ENCODE data around the gene EHD3.

Gene EHD3

DNA sequence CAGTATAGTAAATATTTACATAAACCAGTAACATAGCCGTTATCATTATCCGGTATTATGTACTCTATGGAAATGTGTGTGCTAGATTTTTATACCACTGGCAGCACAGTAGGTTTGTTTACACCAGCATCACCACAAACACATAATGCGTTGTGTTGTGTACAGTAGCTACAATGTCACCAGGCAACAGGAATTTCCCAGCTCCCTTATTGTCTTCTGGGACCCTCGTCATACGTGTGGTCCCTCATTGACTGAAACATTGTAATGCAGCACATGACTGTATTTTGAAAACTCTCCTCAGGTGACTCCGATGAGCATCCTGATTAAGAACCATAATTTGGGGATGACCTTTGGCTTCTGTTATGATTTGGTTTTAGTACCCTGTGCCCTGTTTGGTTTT lies 31.3 kb downstream of the EHD3 start:
- TF ChIP-seq ELF4 (IDR thresholded peaks at IDR 0.05) (no peak), FOXM1 (IDR thresholded peaks at IDR 0.05; ENCODE audit: borderline replicate concordance) (no peak), ARNT (IDR thresholded peaks at IDR 0.05) (no peak), LEF1 (IDR thresholded peaks at IDR 0.05; ENCODE audit: borderline replicate concordance) (no peak), ZNF384 (IDR thresholded peaks at IDR 0.05) (no peak), L3MBTL2 (conservative IDR thresholded peaks at IDR 0.05) (no peak), FOXA1 (IDR thresholded peaks at IDR 0.05) (no peak), NFRKB (IDR thresholded peaks at IDR 0.05) (no peak), CTBP1 (IDR thresholded peaks at IDR 0.05; ENCODE audit: borderline replicate concordance) (no peak), SP1 (IDR thresholded peaks at IDR 0.05) (no peak), TARDBP (IDR thresholded peaks at IDR 0.05) (no peak), HDGF (IDR thresholded peaks at IDR 0.05; ENCODE audit: borderline replicate concordance) (no peak), BHLHE40 (IDR thresholded peaks at IDR 0.05; ENCODE audit: borderline replicate concordance) (no peak), FOXK2 (IDR thresholded peaks at IDR 0.05) (no peak), SUZ12 (IDR thresholded peaks at IDR 0.05) (no peak)
- TF ChIP-seq, protein P1, sequence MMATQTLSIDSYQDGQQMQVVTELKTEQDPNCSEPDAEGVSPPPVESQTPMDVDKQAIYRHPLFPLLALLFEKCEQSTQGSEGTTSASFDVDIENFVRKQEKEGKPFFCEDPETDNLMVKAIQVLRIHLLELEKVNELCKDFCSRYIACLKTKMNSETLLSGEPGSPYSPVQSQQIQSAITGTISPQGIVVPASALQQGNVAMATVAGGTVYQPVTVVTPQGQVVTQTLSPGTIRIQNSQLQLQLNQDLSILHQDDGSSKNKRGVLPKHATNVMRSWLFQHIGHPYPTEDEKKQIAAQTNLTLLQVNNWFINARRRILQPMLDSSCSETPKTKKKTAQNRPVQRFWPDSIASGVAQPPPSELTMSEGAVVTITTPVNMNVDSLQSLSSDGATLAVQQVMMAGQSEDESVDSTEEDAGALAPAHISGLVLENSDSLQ (IDR thresholded peaks at IDR 0.05), result no peak
- DNase-seq (ENCODE audit: extremely low spot score), result no peak
- CTCF ChIA-PET, result no interaction called here
- POLR2A ChIA-PET, result no interaction called here

DNA sequence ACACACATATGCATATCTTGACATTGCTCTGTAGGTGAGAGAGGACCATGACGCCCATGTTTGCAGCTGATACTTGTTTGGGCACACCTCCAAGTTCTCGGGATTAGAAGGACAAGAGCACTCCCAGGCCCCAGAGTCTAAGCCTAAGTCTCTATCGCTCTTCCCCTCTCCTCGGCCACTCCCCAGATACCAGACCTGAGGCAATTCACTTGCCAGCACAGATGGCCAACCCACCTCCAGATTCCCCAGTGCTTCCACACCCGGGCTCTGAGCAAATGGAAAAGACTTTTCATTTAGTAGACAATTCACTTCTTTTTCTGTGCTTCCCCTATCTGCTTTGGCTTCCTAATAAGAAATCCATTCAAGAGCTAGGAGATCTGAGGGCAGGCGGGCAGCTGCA lies 32.9 kb downstream of the EHD3 start:
- TF ChIP-seq FOXA1 (IDR thresholded peaks at IDR 0.05), result no peak
- TF ChIP-seq SUZ12 (IDR thresholded peaks at IDR 0.05), result no peak
- TF ChIP-seq SP1 (IDR thresholded peaks at IDR 0.05), result no peak
- TF ChIP-seq FOXK2 (IDR thresholded peaks at IDR 0.05), result no peak
- no peak for TF ChIP-seq TARDBP (IDR thresholded peaks at IDR 0.05)
- no peak for TF ChIP-seq ARNT (IDR thresholded peaks at IDR 0.05)
- no peak for TF ChIP-seq ZNF384 (IDR thresholded peaks at IDR 0.05)
- TF ChIP-seq BHLHE40 (IDR thresholded peaks at IDR 0.05; ENCODE audit: borderline replicate concordance), result no peak
- no peak for TF ChIP-seq LEF1 (IDR thresholded peaks at IDR 0.05; ENCODE audit: borderline replicate concordance)
- TF ChIP-seq ELF4 (IDR thresholded peaks at IDR 0.05), result no peak
- no peak for DNase-seq (ENCODE audit: extremely low spot score)
- ChIA-PET CTCF (no interaction called here), POLR2A (no interaction called here)

DNA sequence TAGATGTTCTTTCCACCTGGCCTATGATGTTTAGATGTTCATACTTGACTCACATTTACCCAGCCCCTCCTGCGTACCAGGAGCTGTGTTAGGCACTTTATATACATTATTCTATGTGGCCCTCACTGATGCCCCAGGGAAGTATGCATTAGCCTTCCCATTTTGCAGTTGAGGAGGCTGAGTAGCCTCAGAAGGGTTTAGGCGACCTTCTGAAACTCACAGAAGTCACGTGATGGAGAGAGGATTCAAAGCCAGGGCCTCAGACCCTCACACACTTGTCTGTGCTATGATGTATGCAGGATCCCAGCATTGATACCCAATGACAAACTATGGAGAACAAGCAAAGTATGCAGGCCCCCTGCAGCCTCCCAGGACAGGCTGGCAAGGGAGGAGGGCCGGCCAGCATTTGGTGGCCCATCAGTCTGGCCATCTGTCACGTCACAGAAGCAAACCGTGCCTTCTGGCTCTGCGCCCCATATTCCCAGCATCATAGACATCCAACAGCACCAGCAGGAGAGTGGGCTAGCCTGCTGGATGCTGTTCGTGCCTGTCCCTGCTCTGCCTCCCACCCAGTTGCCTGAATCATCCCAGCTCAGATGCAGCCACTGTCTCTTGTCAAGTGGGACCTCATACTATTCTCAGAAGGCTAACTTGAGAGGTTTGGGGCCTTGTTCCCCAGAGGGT lies 33.6 kb downstream of the EHD3 start:
- no peak for DNase-seq (ENCODE audit: extremely low spot score)
- ChIA-PET POLR2A (no interaction called here), CTCF (no interaction called here)
- TF ChIP-seq ZNF384 (IDR thresholded peaks at IDR 0.05) (no peak), BHLHE40 (IDR thresholded peaks at IDR 0.05; ENCODE audit: borderline replicate concordance) (no peak), NFRKB (IDR thresholded peaks at IDR 0.05) (no peak), FOXK2 (IDR thresholded peaks at IDR 0.05) (no peak), FOXA1 (IDR thresholded peaks at IDR 0.05) (no peak), TARDBP (IDR thresholded peaks at IDR 0.05) (no peak), SUZ12 (IDR thresholded peaks at IDR 0.05) (no peak), LEF1 (IDR thresholded peaks at IDR 0.05; ENCODE audit: borderline replicate concordance) (no peak)

DNA sequence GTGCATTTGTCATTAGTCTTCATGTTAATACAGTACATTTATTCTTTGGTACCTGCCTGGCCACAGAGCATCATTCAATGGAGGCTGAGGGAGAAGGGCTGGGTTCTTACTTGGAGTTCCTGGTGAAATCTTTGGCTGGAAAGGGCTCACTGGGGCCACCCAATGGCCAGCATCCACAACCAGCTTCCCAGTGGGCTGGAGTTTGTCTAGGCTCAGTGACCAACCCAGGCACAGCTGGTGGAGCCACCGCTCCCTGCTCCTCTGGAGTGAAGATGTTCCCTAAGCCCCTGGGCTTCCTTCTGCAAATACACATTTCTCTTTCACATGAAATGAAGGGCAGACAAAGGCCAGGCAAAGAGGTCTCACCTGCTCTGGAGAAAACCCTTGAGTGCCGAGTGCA lies 34.4 kb downstream of the EHD3 start:
- ChIA-PET POLR2A (no interaction called here), CTCF (no interaction called here)
- no peak for DNase-seq (ENCODE audit: extremely low spot score)
- no peak for TF ChIP-seq BHLHE40 (IDR thresholded peaks at IDR 0.05; ENCODE audit: borderline replicate concordance)
- no peak for TF ChIP-seq L3MBTL2 (conservative IDR thresholded peaks at IDR 0.05)
- no peak for TF ChIP-seq NFRKB (IDR thresholded peaks at IDR 0.05)
- TF ChIP-seq, protein P1 (IDR thresholded peaks at IDR 0.05), result no peak
- TF ChIP-seq FOXK2 (IDR thresholded peaks at IDR 0.05), result no peak
- TF ChIP-seq SP1 (IDR thresholded peaks at IDR 0.05), result no peak
- TF ChIP-seq CTBP1 (IDR thresholded peaks at IDR 0.05; ENCODE audit: borderline replicate concordance), result no peak
- TF ChIP-seq ARNT (IDR thresholded peaks at IDR 0.05), result no peak
- TF ChIP-seq FOXA1 (IDR thresholded peaks at IDR 0.05), result no peak
- TF ChIP-seq TARDBP (IDR thresholded peaks at IDR 0.05), result no peak
- TF ChIP-seq FOXM1 (IDR thresholded peaks at IDR 0.05; ENCODE audit: borderline replicate concordance), result no peak
- no peak for TF ChIP-seq ELF4 (IDR thresholded peaks at IDR 0.05)
- TF ChIP-seq LEF1 (IDR thresholded peaks at IDR 0.05; ENCODE audit: borderline replicate concordance), result no peak
- no peak for TF ChIP-seq SUZ12 (IDR thresholded peaks at IDR 0.05)
- TF ChIP-seq ZNF384 (IDR thresholded peaks at IDR 0.05), result no peak
- no peak for TF ChIP-seq HDGF (IDR thresholded peaks at IDR 0.05; ENCODE audit: borderline replicate concordance)

DNA sequence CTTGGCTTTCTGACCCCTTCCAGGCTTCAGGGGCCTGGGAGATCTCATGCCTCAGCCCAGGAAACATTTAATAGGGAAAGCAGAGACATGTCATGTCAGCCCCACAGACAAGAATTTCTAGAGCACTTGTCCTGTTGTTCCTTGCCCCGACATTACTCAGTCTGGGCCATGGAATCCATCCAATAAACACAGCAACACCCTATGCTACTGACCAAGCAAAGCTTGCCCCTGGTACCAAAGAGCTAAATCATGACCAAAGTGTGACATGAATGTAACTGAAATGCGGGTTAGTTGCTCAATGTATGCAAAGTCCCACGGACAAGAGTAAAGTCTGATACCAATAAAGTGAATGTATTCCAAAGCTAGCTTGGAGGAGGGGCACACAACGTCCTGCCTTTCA lies 35.1 kb downstream of the EHD3 start:
- ChIA-PET POLR2A (no interaction called here), CTCF (no interaction called here)
- no peak for DNase-seq (ENCODE audit: extremely low spot score)
- TF ChIP-seq FOXK2 (IDR thresholded peaks at IDR 0.05), result no peak
- no peak for TF ChIP-seq ZNF384 (IDR thresholded peaks at IDR 0.05)

DNA sequence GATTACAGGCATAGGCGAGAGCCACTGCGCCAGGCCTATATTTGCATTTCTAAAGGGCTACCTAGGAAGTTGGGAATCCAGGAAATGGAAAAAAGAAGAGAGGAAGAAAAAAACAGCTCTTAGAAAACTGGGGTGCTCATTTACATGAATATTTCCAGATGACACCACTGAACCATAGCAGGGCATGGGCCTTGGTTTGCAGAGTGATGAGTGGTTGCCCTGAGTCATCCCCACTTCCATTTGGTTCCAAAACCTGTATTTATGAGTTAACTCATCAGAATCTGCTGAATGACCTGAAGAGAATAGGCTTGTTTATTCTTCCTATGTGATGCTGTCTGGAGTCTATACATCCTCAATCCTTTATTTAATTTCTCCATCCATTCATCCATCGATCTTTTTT lies 36.2 kb downstream of the EHD3 start:
- ChIA-PET POLR2A (no interaction called here), CTCF (no interaction called here)
- no peak for TF ChIP-seq LEF1 (IDR thresholded peaks at IDR 0.05; ENCODE audit: borderline replicate concordance)
- TF ChIP-seq FOXM1 (IDR thresholded peaks at IDR 0.05; ENCODE audit: borderline replicate concordance), result no peak
- TF ChIP-seq L3MBTL2 (conservative IDR thresholded peaks at IDR 0.05), result no peak
- TF ChIP-seq BHLHE40 (IDR thresholded peaks at IDR 0.05; ENCODE audit: borderline replicate concordance), result no peak
- no peak for TF ChIP-seq ELF4 (IDR thresholded peaks at IDR 0.05)
- no peak for TF ChIP-seq CTBP1 (IDR thresholded peaks at IDR 0.05; ENCODE audit: borderline replicate concordance)
- TF ChIP-seq FOXK2 (IDR thresholded peaks at IDR 0.05), result no peak
- no peak for TF ChIP-seq SUZ12 (IDR thresholded peaks at IDR 0.05)
- no peak for TF ChIP-seq NFRKB (IDR thresholded peaks at IDR 0.05)
- TF ChIP-seq, protein P1 (IDR thresholded peaks at IDR 0.05), result no peak
- no peak for TF ChIP-seq FOXA1 (IDR thresholded peaks at IDR 0.05)
- DNase-seq (ENCODE audit: extremely low spot score), result no peak

All from HEK293T (cell line).